Testis (tissue), 3 donors: ENCODE measurements around the gene BCL2L14. TPM values are rescaled to one million over a fixed set of nuclear protein-coding genes. Genes with fewer than 3 reads are reported as not detected.

Source experiments
- DNase-seq: peaks from one replicate; pipeline ENCODE4 v3.0.0-alpha.2; 2019
- H3K27ac ChIP-seq, 2 donors: fragments of 200-600 bp; sonication (generic); one replicate each; pipeline ENCODE4 v1.5.1; 2019
- H3K27me3 ChIP-seq: fragments of 200-600 bp; sonication (generic); one replicate; pipeline ENCODE4 v1.5.1; 2019
- H3K36me3 ChIP-seq: fragments of 200-600 bp; sonication (generic); one replicate; pipeline ENCODE4 v1.5.1; 2017; ENCODE audit warnings: low read depth; ENCODE audit errors: missing control alignments
- H3K4me1 ChIP-seq: fragments of 200-600 bp; sonication (generic); one replicate; pipeline ENCODE4 v1.5.1; 2019
- H3K4me3 ChIP-seq, 2 donors: fragments of 200-600 bp; sonication (generic); one replicate each; pipeline ENCODE4 v1.5.1; 2017 to 2019
- H3K9me3 ChIP-seq: fragments of 200-600 bp; sonication (generic); one replicate; pipeline ENCODE4 v1.5.1; 2017
- CTCF ChIP-seq, 3 experiments: fragments of 450-650 bp in 2 of 3; fragments of 200-600 bp in 1 of 3; sonication (generic) in 1 of 3; IDR thresholded peaks; one replicate each; pipeline ENCODE4 v1.5.1; 2016 to 2019; ENCODE audit warnings: antibody characterized with exemption in 3 of 3, mild to moderate bottlenecking in 2 of 3, moderate library complexity in 1 of 3
- POLR2A ChIP-seq: fragments of 450-650 bp; IDR thresholded peaks from one replicate; pipeline ENCODE4 v1.6.1; 2017; ENCODE audit warnings: antibody characterized with exemption, mild to moderate bottlenecking, moderate library complexity
- WGBS, 2 donors: methylation state at CpG; one replicate each; pipeline ENCODE4 v1.1.5; 2018; 5-methylcytosine and 5-hydroxymethylcytosine counted together
- intact Hi-C: fragments of 100-400 bp; cut with DNase I; formaldehyde crosslinking; loops from one replicate; pipeline ENCODE4 v1.15.1; 2023; ENCODE audit warnings: low total_unique reads
- polyA plus RNA-seq: library from polyadenylated mRNA; stranded (reverse); fragments of 350-450 nt; fragmentation: Illumina TruSeq; extraction: RNeasy Lipid Tissue Mini Kit (QIAGEN cat#74804); gene quantifications from one replicate; pipeline ENCODE4 v1.2.3, GENCODE V29; 2014; ENCODE audit warnings: low read depth, low replicate concordance; ENCODE audit not compliant: insufficient read depth
- total RNA-seq, 2 donors: library from RNA; depleted of rRNA; stranded (reverse); fragments of >200 nt; gene quantifications; one replicate each; pipeline ENCODE4 v1.2.3, GENCODE V29; 2016

Gene BCL2L14
- total and polyA plus RNA-seq, 3 donors from 2014 or later = 18.8 to 79.9 (median 51.4) TPM

- 89 to 92% methylated on average over 5 of the region's 5 CpGs for WGBS, 2 donors
- Histone ChIP-seq H3K9me3 (no peaks in the 10 kb centered on the region), H3K27ac (no peak overlapping the region), H3K27me3 (no peaks in the 10 kb centered on the region), H3K4me3 (no peak overlapping the region), H3K4me1 (no peaks in the 10 kb centered on the region), H3K36me3 (no peaks in the 10 kb centered on the region)
- no peak for DNase-seq
- no peak for TF ChIP-seq CTCF (IDR thresholded peaks at IDR 0.05)
- TF ChIP-seq POLR2A = no peak
- intact Hi-C loops = no loop called here
Observed at GRCh38 chr12:12121061-12121460, 50.3 kb downstream of the BCL2L14 start.

GRCh38 chr12:12123036-12123604 is 52.4 kb downstream of the BCL2L14 start:
- intact Hi-C loops = no loop called here
- WGBS, 2 donors = 93 to 94% methylated on average over 3 of the region's 3 CpGs
- Histone ChIP-seq H3K9me3 (no peaks in the 10 kb centered on the region), H3K4me1 (no peaks in the 10 kb centered on the region), H3K4me3 (no peak overlapping the region), H3K27ac (no peak overlapping the region), H3K27me3 (no peaks in the 10 kb centered on the region), H3K36me3 (no peaks in the 10 kb centered on the region)
- no peak for DNase-seq
- TF ChIP-seq POLR2A = no peak
- no peak for TF ChIP-seq CTCF (IDR thresholded peaks at IDR 0.05)

GRCh38 chr12:12126551-12126950 is 55.8 kb downstream of the BCL2L14 start:
- no peak overlapping the region for H3K4me3 ChIP-seq
- no peak overlapping the region for H3K27ac ChIP-seq
- no peaks in the 10 kb centered on the region for H3K4me1 ChIP-seq
- H3K36me3 ChIP-seq = no peaks in the 10 kb centered on the region
- intact Hi-C loops = no loop called here
- DNase-seq = no peak
- 84 to 94% methylated on average over 4 of the region's 4 CpGs for WGBS, 2 donors
- H3K27me3 ChIP-seq = no peaks in the 10 kb centered on the region
- H3K9me3 ChIP-seq = no peaks in the 10 kb centered on the region
- TF ChIP-seq CTCF (IDR thresholded peaks at IDR 0.05) = no peak
- TF ChIP-seq POLR2A = no peak

GRCh38 chr12:12127304-12127703 is 56.6 kb downstream of the BCL2L14 start:
- Histone ChIP-seq H3K27me3 (no peaks in the 10 kb centered on the region), H3K4me1 (no peaks in the 10 kb centered on the region), H3K9me3 (no peaks in the 10 kb centered on the region), H3K27ac (no peak overlapping the region), H3K36me3 (no peaks in the 10 kb centered on the region), H3K4me3 (no peak overlapping the region)
- WGBS, 2 donors = 91 to 96% methylated on average over 2 of the region's 2 CpGs
- no peak for TF ChIP-seq POLR2A
- no peak for TF ChIP-seq CTCF (IDR thresholded peaks at IDR 0.05)
- intact Hi-C loops = no loop called here
- DNase-seq = no peak

GRCh38 chr12:12128670-12129069 is 57.9 kb downstream of the BCL2L14 start:
- no peaks in the 10 kb centered on the region for H3K4me1 ChIP-seq
- H3K4me3 ChIP-seq = no peak overlapping the region
- H3K27me3 ChIP-seq = no peaks in the 10 kb centered on the region
- WGBS, 2 donors = 78 to 91% methylated on average over 4 of the region's 4 CpGs
- TF ChIP-seq CTCF (IDR thresholded peaks at IDR 0.05) (no peak), POLR2A (no peak)
- no peaks in the 10 kb centered on the region for H3K36me3 ChIP-seq
- DNase-seq = no peak
- H3K9me3 ChIP-seq = no peaks in the 10 kb centered on the region
- intact Hi-C loops = no loop called here
- H3K27ac ChIP-seq = no peak overlapping the region
